Activated CD4-positive, alpha-beta memory T cell treated with anti-CD3 and anti-CD28 coated beads for 36 hours (primary cell): Measurements from ENCODE around the gene ZDHHC7. TPM values are rescaled to one million over a fixed set of nuclear protein-coding genes. Genes with fewer than 3 reads are reported as not detected.
A peak's percentile ranks its signal among the peaks of the same experiment; 100 is the strongest.

Experiments
- CTCF ChIA-PET: fragments of 350-600 bp; sonication (Branson Sonifier 250); formaldehyde crosslinking; loops from one replicate; lab custom pipeline; 2021; ENCODE audit warnings: antibody characterized with exemption, inconsistent platforms; lab: Charles Lee
- POLR2A ChIA-PET: fragments of 350-600 bp; sonication (Branson Sonifier 250); formaldehyde crosslinking; loops from one replicate; lab custom pipeline; 2021; ENCODE audit warnings: antibody characterized with exemption; lab: Charles Lee
- DNase-seq: peaks from one replicate; pipeline ENCODE4 v3.0.0-alpha.2; 2020
- H3K27ac Mint-ChIP-seq: one replicate; pipeline ENCODE4 v1.8.0; 2021; ENCODE audit warnings: mixed read lengths
- H3K27me3 Mint-ChIP-seq: one replicate; pipeline ENCODE4 v1.8.0; 2021; ENCODE audit warnings: mixed read lengths
- H3K36me3 Mint-ChIP-seq: one replicate; pipeline ENCODE4 v1.8.0; 2021; ENCODE audit warnings: mixed read lengths
- H3K4me1 Mint-ChIP-seq: one replicate; pipeline ENCODE4 v1.8.0; 2021; ENCODE audit warnings: low read depth, mixed read lengths
- H3K4me3 Mint-ChIP-seq: one replicate; pipeline ENCODE4 v1.8.0; 2021; ENCODE audit warnings: mild to moderate bottlenecking, mixed read lengths
- H3K9me3 Mint-ChIP-seq: one replicate; pipeline ENCODE4 v1.8.0; 2021; ENCODE audit warnings: mixed read lengths
- intact Hi-C: fragments of 100-400 bp; cut with micrococcal nuclease; formaldehyde crosslinking; loops from one replicate; pipeline ENCODE4 v1.15.1; 2023
- total RNA-seq, 2 experiments: library from RNA; stranded (reverse); gene quantifications; one replicate each; pipeline ENCODE4 v1.2.3, GENCODE V29; 2021

The ZDHHC7 gene
- total RNA-seq, 2 experiments from 2014 or later, result 23.5 to 25.1 TPM

GRCh38 chr16:84988328-84989080 is 22.8 kb downstream of the ZDHHC7 start:
- no peaks in the 10 kb centered on the region for H3K9me3 Mint-ChIP-seq
- ChIA-PET POLR2A (no interaction called here), CTCF (interaction anchor here (2.3 kb wide), 1 partner anchor 18 kb away, joined by 12 read pairs; no protein-coding TSS in a partner anchor)
- H3K4me1 Mint-ChIP-seq, result peaks cover 29% of the 10 kb centered on the region
- no peak overlapping the region for H3K4me3 Mint-ChIP-seq
- intact Hi-C loops, result no loop called here
- H3K27me3 Mint-ChIP-seq, result no peaks in the 10 kb centered on the region
- DNase-seq, result no peak
- peaks cover 46% of the 10 kb centered on the region for H3K36me3 Mint-ChIP-seq
- H3K27ac Mint-ChIP-seq, result no peak overlapping the region

- Mint-ChIP-seq H3K9me3 (no peaks in the 10 kb centered on the region), H3K4me1 (peaks cover 29% of the 10 kb centered on the region), H3K27me3 (no peaks in the 10 kb centered on the region), H3K4me3 (no peak overlapping the region), H3K27ac (peak overlapping the region; percentile 72), H3K36me3 (peaks cover 42% of the 10 kb centered on the region)
- intact Hi-C loops, result no loop called here
- ChIA-PET CTCF (interaction anchor here (0.9 to 1.6 kb wide), 3 partner anchors 16 to 36 kb away, joined by 3 to 8 read pairs (median 4); no protein-coding TSS in a partner anchor), POLR2A (no interaction called here)
- no peak for DNase-seq
Observed at GRCh38 chr16:84986879-84987278, 24.5 kb downstream of the ZDHHC7 start.

GRCh38 chr16:84986102-84986501 is 25.2 kb downstream of the ZDHHC7 start:
- Mint-ChIP-seq H3K27me3 (no peaks in the 10 kb centered on the region), H3K36me3 (peaks cover 44% of the 10 kb centered on the region), H3K27ac (peak overlapping the region; percentile 72), H3K4me1 (peaks cover 29% of the 10 kb centered on the region), H3K4me3 (no peak overlapping the region), H3K9me3 (no peaks in the 10 kb centered on the region)
- intact Hi-C loops, result no loop called here
- ChIA-PET CTCF (interaction anchor here (0.9 to 1.6 kb wide), 5 partner anchors 8 to 248 kb away, joined by 3 to 8 read pairs (median 3); no protein-coding TSS in a partner anchor), POLR2A (no interaction called here)
- DNase-seq, result peak; percentile 79

- Mint-ChIP-seq H3K27ac (peak overlapping the region; percentile 72), H3K9me3 (no peaks in the 10 kb centered on the region), H3K4me3 (no peak overlapping the region), H3K4me1 (peaks cover 29% of the 10 kb centered on the region), H3K36me3 (peaks cover 48% of the 10 kb centered on the region), H3K27me3 (no peaks in the 10 kb centered on the region)
- intact Hi-C loops, result no loop called here
- no peak for DNase-seq
- POLR2A ChIA-PET, result interaction anchor here (0.7 kb wide), 1 partner anchor 42 kb away, joined by 3 read pairs; the partner anchor contains the start of gene KIAA0513
- CTCF ChIA-PET, result interaction anchor here (0.9 to 1.6 kb wide), 5 partner anchors 9 to 247 kb away, joined by 3 to 8 read pairs (median 3); no protein-coding TSS in a partner anchor
Observed at GRCh38 chr16:84985079-84986065, 26.0 kb downstream of the ZDHHC7 start.

GRCh38 chr16:84982434-84982833 is 28.9 kb downstream of the ZDHHC7 start:
- H3K4me3 Mint-ChIP-seq, result no peak overlapping the region
- ChIA-PET POLR2A (no interaction called here), CTCF (interaction anchor here (1.0 to 3.0 kb wide), 2 partner anchors 11 to 104 kb away, joined by 5 to 13 read pairs; no protein-coding TSS in a partner anchor)
- H3K27me3 Mint-ChIP-seq, result no peaks in the 10 kb centered on the region
- H3K4me1 Mint-ChIP-seq, result peaks cover 26% of the 10 kb centered on the region
- peaks cover 34% of the 10 kb centered on the region for H3K36me3 Mint-ChIP-seq
- no peak for DNase-seq
- intact Hi-C loops, result no loop called here
- H3K27ac Mint-ChIP-seq, result no peak overlapping the region
- no peaks in the 10 kb centered on the region for H3K9me3 Mint-ChIP-seq

- CTCF ChIA-PET, result interaction anchor here (0.6 to 1.3 kb wide), 3 partner anchors 8 to 226 kb away, joined by 3 to 8 read pairs (median 4); no protein-coding TSS in a partner anchor
- no peak overlapping the region for H3K4me3 Mint-ChIP-seq
- H3K9me3 Mint-ChIP-seq, result no peaks in the 10 kb centered on the region
- H3K27me3 Mint-ChIP-seq, result no peaks in the 10 kb centered on the region
- no peak for DNase-seq
- POLR2A ChIA-PET, result no interaction called here
- H3K27ac Mint-ChIP-seq, result no peak overlapping the region
- H3K4me1 Mint-ChIP-seq, result no peaks in the 10 kb centered on the region
- peaks cover 32% of the 10 kb centered on the region for H3K36me3 Mint-ChIP-seq
- intact Hi-C loops, result no loop called here
Observed at GRCh38 chr16:84979516-84979915, 31.8 kb downstream of the ZDHHC7 start.

GRCh38 chr16:84976644-84977400 is 34.5 kb downstream of the ZDHHC7 start:
- no peaks in the 10 kb centered on the region for H3K27me3 Mint-ChIP-seq
- H3K4me3 Mint-ChIP-seq, result no peak overlapping the region
- ChIA-PET CTCF (interaction anchor here (0.5 to 1.1 kb wide), 3 partner anchors 24 to 304 kb away, joined by 3 to 6 read pairs (median 4); no protein-coding TSS in a partner anchor), POLR2A (no interaction called here)
- DNase-seq, result no peak
- no peaks in the 10 kb centered on the region for H3K9me3 Mint-ChIP-seq
- H3K27ac Mint-ChIP-seq, result no peak overlapping the region
- no peaks in the 10 kb centered on the region for H3K4me1 Mint-ChIP-seq
- peaks cover 36% of the 10 kb centered on the region for H3K36me3 Mint-ChIP-seq
- intact Hi-C loops, result no loop called here

GRCh38 chr16:84975522-84975921 is 35.8 kb downstream of the ZDHHC7 start:
- no peak for DNase-seq
- intact Hi-C loops, result no loop called here
- POLR2A ChIA-PET, result no interaction called here
- Mint-ChIP-seq H3K27me3 (no peaks in the 10 kb centered on the region), H3K27ac (no peak overlapping the region), H3K4me1 (no peaks in the 10 kb centered on the region), H3K36me3 (peaks cover 28% of the 10 kb centered on the region), H3K9me3 (no peaks in the 10 kb centered on the region), H3K4me3 (no peak overlapping the region)
- CTCF ChIA-PET, result no interaction called here

GRCh38 chr16:84975066-84975465 is 36.3 kb downstream of the ZDHHC7 start:
- H3K4me1 Mint-ChIP-seq, result no peaks in the 10 kb centered on the region
- no peaks in the 10 kb centered on the region for H3K9me3 Mint-ChIP-seq
- intact Hi-C loops, result no loop called here
- ChIA-PET POLR2A (no interaction called here), CTCF (no interaction called here)
- peaks cover 27% of the 10 kb centered on the region for H3K36me3 Mint-ChIP-seq
- no peak for DNase-seq
- no peak overlapping the region for H3K4me3 Mint-ChIP-seq
- no peak overlapping the region for H3K27ac Mint-ChIP-seq
- H3K27me3 Mint-ChIP-seq, result no peaks in the 10 kb centered on the region

- intact Hi-C loops, result no loop called here
- no peaks in the 10 kb centered on the region for H3K4me1 Mint-ChIP-seq
- no peaks in the 10 kb centered on the region for H3K27me3 Mint-ChIP-seq
- peaks cover 21% of the 10 kb centered on the region for H3K36me3 Mint-ChIP-seq
- H3K27ac Mint-ChIP-seq, result no peak overlapping the region
- ChIA-PET POLR2A (no interaction called here), CTCF (interaction anchor here (0.6 to 1.0 kb wide), 2 partner anchors 182 to 236 kb away, joined by 3 to 4 read pairs; no protein-coding TSS in a partner anchor)
- no peak overlapping the region for H3K4me3 Mint-ChIP-seq
- no peak for DNase-seq
- no peaks in the 10 kb centered on the region for H3K9me3 Mint-ChIP-seq
Observed at GRCh38 chr16:84973776-84974523, 37.4 kb downstream of the ZDHHC7 start.

GRCh38 chr16:84973236-84973635 is 38.1 kb downstream of the ZDHHC7 start:
- H3K27me3 Mint-ChIP-seq, result no peaks in the 10 kb centered on the region
- H3K27ac Mint-ChIP-seq, result no peak overlapping the region
- intact Hi-C loops, result no loop called here
- ChIA-PET CTCF (interaction anchor here (0.6 to 3.6 kb wide), 3 partner anchors 48 to 235 kb away, joined by 3 to 38 read pairs (median 4); no protein-coding TSS in a partner anchor), POLR2A (no interaction called here)
- H3K4me3 Mint-ChIP-seq, result no peak overlapping the region
- H3K36me3 Mint-ChIP-seq, result peaks cover 21% of the 10 kb centered on the region
- no peak for DNase-seq
- H3K4me1 Mint-ChIP-seq, result no peaks in the 10 kb centered on the region
- no peaks in the 10 kb centered on the region for H3K9me3 Mint-ChIP-seq
